Measurements from ENCODE around the gene EGFL7.
"Not testable (repeated sequence)": the region's sequence is repeated elsewhere in the genome, so short reads cannot be mapped to it uniquely, and the experiment has no call there.

The EGFL7 gene

GRCh38 chr9:136624184-136624951 is 38.3 kb upstream of the EGFL7 start:
- no peak for DNase-seq

GRCh38 chr9:136625101-136626065 is 37.3 kb upstream of the EGFL7 start:
- DNase-seq: peak; percentile 41

GRCh38 chr9:136626066-136626725 is 36.5 kb upstream of the EGFL7 start:
- DNase-seq: no peak

GRCh38 chr9:136626740-136627642 is 35.7 kb upstream of the EGFL7 start:
- DNase-seq: no peak

GRCh38 chr9:136627703-136628102 is 35.0 kb upstream of the EGFL7 start:
- DNase-seq: no peak

DNA sequence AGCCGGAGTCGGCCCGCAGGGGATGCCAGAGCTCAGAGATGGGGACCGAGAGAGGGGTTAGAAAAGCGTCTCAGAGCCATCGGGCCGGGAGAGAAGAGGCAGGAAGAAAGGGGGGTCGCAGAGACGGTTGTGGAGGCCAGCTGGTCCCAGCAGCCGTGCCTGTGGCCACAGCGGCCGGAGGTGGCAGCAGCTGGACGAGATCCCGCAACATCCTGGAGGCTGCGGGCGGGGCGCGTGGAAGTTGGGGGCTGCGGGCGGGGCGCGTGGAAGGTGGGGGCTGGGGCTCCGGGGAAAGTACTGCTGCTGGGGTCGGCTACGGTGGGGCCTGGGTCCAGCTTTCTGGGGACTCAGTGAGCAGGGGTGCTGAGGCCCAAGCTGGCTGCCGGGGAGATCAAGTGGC is 34.4 kb upstream of the EGFL7 start:
- no peak for DNase-seq

GRCh38 chr9:136629001-136629878 is 33.5 kb upstream of the EGFL7 start:
- DNase-seq: no peak

DNA sequence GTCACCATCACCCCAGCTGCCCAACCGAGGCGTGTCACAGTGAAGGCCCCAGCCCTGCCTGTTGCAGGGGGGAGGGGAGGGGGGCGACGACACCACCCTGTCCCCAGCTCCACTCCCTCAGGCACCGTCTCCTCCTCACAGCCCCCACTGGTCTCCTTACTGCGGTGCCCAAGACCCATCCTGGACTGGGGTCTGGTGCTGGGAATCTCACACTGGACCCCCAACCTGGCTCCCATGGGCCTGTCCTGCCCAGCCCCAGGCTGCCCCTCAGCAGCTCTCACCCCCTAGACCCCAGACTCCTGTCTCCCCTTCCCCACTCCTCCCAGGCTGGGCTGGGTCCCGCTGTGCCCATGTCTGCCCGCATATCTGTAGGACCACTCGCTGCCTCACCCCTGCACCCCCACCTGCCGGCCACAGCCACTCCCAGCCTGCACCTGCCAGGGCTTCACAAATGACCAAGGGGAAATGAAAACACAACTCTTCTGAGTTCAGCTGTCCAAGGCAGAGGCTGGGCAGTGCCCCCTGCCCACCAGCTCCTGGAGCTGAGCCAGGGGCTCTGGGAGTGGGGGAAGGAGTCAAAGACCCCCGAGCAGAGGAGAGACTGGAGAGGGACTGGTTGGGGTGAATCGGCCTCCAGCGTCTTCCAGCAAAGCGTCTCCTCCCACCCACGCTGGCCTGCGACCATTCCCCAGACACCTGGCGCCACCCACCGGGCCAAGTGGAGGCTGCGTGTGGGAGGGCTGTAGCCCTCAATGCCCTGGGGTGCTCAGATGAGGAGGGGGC is 32.6 kb upstream of the EGFL7 start:
- peak; percentile 31 for DNase-seq

- no peak for DNase-seq
These were observed 32.1 kb upstream of the EGFL7 start for GRCh38 chr9:136630662-136630992.

DNA sequence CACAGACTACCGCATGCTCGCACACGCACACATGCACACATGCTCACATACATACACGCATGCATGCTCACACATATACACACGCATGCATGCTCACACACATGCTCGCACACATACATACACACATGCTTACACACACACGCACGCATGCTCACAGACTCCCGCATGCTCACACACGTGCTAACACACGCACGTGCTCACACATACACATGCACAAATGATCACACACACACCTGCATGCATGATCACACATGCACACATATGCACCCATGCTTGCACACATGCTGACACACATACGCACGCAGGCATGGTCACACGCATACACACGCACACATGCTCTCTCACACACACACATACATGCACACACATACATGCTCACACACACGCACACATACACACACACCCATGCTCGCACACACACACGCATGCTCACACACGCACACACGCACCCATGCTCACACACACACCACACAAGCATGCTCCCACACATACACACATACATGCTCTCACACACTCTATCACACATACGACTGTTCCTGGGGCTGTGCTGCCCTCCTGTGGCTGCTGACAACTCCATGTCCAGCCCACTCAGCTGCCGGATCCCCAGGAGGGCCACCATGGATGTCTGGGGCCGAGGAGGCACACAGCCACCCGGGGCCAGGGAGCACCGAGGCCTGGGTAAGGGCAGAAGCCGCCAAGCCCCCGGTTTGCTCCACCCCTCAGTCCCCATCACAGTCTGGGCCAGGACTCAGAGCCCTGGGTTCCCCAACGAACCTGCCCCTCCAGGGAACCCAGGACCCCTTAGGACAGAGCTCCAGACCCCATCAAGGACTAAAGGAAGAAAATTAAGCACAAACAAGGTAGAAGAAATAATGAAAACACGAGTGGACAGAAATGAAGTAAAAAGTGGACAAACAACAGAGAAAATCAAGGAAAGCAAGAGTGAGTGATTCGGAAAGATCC is 31.4 kb upstream of the EGFL7 start:
- DNase-seq: peak; percentile 73

DNA sequence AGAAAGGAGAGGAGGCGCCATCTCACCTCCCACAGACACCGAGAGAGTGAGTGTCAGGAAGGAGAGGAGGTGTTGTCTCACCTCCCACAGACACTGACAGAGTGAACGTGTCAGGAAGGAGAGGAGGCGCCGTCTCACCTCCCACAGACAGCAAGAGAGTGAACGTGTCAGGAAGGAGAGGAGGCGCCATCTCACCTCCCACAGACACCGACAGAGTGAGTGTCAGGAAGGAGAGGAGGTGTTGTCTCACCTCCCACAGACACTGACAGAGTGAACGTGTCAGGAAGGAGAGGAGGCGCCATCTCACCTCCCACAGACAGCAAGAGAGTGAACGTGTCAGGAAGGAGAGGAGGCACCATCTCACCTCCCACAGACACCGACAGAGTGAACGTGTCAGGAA is 30.6 kb upstream of the EGFL7 start:
- not testable (repeated sequence) for DNase-seq

- not testable (repeated sequence) for DNase-seq
These were observed 30.1 kb upstream of the EGFL7 start for GRCh38 chr9:136632491-136633106.

DNA sequence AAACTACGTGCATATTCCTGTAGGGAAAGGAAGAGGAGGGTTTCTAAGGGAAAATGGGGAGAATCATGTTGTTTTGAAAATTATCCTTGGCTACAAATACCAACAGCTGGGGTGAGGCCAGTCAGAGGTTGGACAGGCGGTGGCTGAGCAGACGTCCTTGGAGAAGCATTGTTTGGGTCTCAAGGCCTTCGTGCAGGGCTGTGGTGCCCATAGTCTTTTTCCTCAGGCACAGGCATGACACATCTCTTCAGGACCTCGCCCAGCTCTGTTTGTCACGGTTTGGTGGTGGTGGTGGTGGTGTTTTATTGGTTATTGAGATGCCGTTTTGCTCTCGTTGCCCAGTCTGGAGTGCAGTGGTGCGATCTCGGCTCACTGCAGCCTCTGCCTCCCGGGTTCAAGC is 27.8 kb upstream of the EGFL7 start:
- no peak for DNase-seq

DNA sequence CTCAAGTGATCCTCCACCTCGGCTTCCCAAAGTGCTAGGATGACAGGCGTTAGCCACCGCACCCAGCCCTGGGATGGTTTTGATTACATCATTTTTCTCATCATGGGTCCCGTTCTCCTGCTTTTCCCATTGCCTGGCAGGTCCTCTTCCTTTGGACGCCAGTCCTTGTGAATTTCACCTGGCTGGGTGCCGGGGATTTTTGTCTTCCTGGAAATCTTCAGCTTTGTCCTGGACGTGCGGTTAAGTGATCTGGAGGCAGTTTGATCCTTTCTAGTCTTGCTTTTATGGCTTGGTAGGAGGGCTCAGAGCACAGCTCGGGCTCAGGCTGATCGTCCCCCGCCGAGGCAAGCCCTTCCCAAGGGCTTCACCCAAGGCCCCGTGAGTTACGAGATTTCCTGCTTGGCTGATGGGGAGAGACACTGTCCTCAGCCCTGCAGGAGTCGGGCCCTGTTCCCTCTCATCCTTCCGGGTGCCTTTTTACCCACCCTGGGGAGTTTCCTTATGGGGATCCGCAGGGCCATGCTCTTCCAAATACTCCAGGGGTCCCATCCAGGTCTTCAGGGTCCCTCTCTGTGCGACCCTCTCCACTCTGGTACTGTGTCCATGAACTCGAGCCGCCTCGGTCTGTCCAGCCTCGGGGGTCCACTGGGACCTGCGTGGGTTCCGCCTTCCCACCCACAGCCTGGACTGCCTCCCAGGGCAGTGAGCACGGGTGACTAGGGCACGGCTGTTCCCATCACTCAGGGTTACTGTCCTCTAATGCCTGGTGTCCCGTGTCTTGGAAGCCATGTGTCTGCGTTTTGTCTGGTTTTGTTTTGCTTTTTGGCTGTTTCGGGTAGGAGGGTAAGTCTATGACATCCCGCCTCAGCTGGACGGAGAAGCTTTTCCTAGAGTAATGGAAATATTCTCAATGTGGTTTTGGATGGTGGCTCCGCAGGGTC is 22.3 kb upstream of the EGFL7 start:
- DNase-seq: no peak

- no peak for DNase-seq
These were observed 20.2 kb upstream of the EGFL7 start for GRCh38 chr9:136642439-136642921.

DNA sequence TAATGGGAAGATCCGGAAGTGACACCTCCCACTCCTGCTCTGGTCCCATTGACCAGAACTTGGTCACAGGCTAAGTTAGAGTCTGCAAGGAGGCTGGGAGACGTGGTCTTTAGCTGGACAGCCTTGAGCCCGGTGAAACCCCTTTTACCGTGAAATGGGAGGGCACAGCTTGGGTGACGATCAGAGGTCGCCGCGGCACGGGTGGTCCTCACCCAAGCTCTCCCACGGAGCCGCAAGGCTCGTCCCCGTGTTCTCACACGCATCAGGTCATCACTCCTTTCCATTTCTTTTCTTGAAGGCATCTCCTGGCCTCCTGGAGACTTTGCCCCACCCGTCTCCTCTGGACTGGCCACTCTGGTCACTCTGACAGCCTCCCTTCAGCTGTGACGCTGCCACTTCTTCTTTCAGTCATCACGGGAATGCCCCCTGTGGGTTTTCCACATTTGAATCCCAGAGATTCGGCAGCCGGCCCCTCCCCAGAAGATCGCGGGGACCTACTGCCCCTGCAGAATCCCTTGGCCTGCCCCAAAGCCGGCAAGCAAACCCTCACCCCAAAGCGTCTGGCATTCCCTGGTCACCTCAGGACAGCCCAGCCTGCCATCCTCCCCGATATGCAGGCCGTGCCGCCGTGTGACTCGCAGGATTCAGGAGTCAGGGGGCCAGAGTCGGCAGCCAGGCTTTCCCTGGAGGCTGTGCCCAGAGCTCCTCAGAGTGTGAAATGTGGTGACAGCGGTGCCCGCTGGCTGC is 18.9 kb upstream of the EGFL7 start:
- DNase-seq: no peak

GRCh38 chr9:136644343-136644592 is 18.4 kb upstream of the EGFL7 start:
- peak; percentile 46 for DNase-seq

All from fibroblast of skin of abdomen (primary cell).